Measurements from ENCODE around the gene RFLNA.

- TF ChIP-seq CTCF (conservative IDR thresholded peaks at IDR 0.05; ENCODE audit: low read length) (no peak), EZH2phosphoT487 (IDR thresholded peaks at IDR 0.05; ENCODE audit: borderline replicate concordance) (no peak)
Measured at GRCh38 chr12:124319368-124320050, 24.6 kb downstream of the RFLNA start.
